ENCODE measurements around the gene TNN. TPM values are rescaled to one million over a fixed set of nuclear protein-coding genes. Genes with fewer than 3 reads are reported as not detected.

TNN gene
- total and polyA plus RNA-seq, 2 experiments from 2014 or later = not detected

GRCh38 chr1:175024773-175025172 lies 42.9 kb upstream of the TNN start:
- TF ChIP-seq EZH2 (IDR thresholded peaks at IDR 0.05; ENCODE audit: insufficient read depth, poor library complexity, severe bottlenecking) = no peak
- TF ChIP-seq EZH2phosphoT487 (IDR thresholded peaks at IDR 0.05; ENCODE audit: insufficient read depth, low read depth) = no peak
- Histone ChIP-seq H3K79me2 (ENCODE audit: insufficient read depth) (peaks cover 32% of the 10 kb centered on the region), H3K9ac (no peak overlapping the region), H4K20me1 (ENCODE audit: insufficient read depth) (no peaks in the 10 kb centered on the region), H3K27me3 (replicated peaks; ENCODE audit: insufficient read depth) (no peaks in the 10 kb centered on the region), H3K36me3 (ENCODE audit: low read depth) (no peaks in the 10 kb centered on the region), H3K27ac (no peak overlapping the region), H3F3A (ENCODE audit: insufficient read depth) (no peaks in the 10 kb centered on the region), H3K9me2 (ENCODE audit: insufficient read depth) (no peaks in the 10 kb centered on the region), H3K4me1 (ENCODE audit: insufficient read depth) (0 out of 2 replicates have a peak, but pooled peaks cover 5% of the 10 kb centered on the region), H3K4me3 (no peak overlapping the region), H3K9me3 (ENCODE audit: low read depth) (no peaks in the 10 kb centered on the region), H2AFZ (no peak overlapping the region; the same call in 1 of the 2 replicates), H3K4me2 (ENCODE audit: unreplicated experiment) (no peak overlapping the region)
- in situ Hi-C loops (cut with MboI) = no loop called here
- WGBS, 2 experiments (ENCODE audit: low coverage in 1 of 2, low lambda C conversion rate in 2 of 2, missing lambda C conversion rate in 2 of 2) = 70 to 79% methylated on average over 2 of the region's 2 CpGs
- no peak for DNase-seq

GRCh38 chr1:175033953-175034352 lies 33.7 kb upstream of the TNN start:
- H4K20me1 ChIP-seq (ENCODE audit: insufficient read depth) = no peaks in the 10 kb centered on the region
- H3K27me3 ChIP-seq (replicated peaks; ENCODE audit: insufficient read depth) = 0 out of 2 replicates have a peak, but pooled peaks cover 3% of the 10 kb centered on the region
- no peak for DNase-seq
- H3K36me3 ChIP-seq (ENCODE audit: low read depth) = no peaks in the 10 kb centered on the region
- H3K27ac ChIP-seq = no peak overlapping the region
- H3K79me2 ChIP-seq (ENCODE audit: insufficient read depth) = no peaks in the 10 kb centered on the region
- 71 to 77% methylated on average over 4 of the region's 4 CpGs for WGBS, 2 experiments (ENCODE audit: low coverage in 1 of 2, low lambda C conversion rate in 2 of 2, missing lambda C conversion rate in 2 of 2)
- no peak overlapping the region for H2AFZ ChIP-seq
- no peak overlapping the region for H3K4me2 ChIP-seq (ENCODE audit: unreplicated experiment)
- H3K9ac ChIP-seq = no peak overlapping the region
- in situ Hi-C loops (cut with MboI) = loop anchor here (10.0 kb wide), 1 partner anchor 281 kb away; no protein-coding TSS in a partner anchor
- H3K4me1 ChIP-seq (ENCODE audit: insufficient read depth) = no peaks in the 10 kb centered on the region
- TF ChIP-seq EZH2 (IDR thresholded peaks at IDR 0.05; ENCODE audit: insufficient read depth, poor library complexity, severe bottlenecking) (no peak), EZH2phosphoT487 (IDR thresholded peaks at IDR 0.05; ENCODE audit: insufficient read depth, low read depth) (no peak)
- no peaks in the 10 kb centered on the region for H3F3A ChIP-seq (ENCODE audit: insufficient read depth)
- no peak overlapping the region for H3K4me3 ChIP-seq
- H3K9me2 ChIP-seq (ENCODE audit: insufficient read depth) = no peaks in the 10 kb centered on the region
- no peaks in the 10 kb centered on the region for H3K9me3 ChIP-seq (ENCODE audit: low read depth)

GRCh38 chr1:175034775-175035174 lies 32.9 kb upstream of the TNN start:
- peaks cover 9% of the 10 kb centered on the region; the same call in 1 of the 2 replicates for H3K27me3 ChIP-seq (replicated peaks; ENCODE audit: insufficient read depth)
- in situ Hi-C loops (cut with MboI) = loop anchor here (10.0 kb wide), 1 partner anchor 280 kb away; no protein-coding TSS in a partner anchor
- DNase-seq = no peak
- H3F3A ChIP-seq (ENCODE audit: insufficient read depth) = no peaks in the 10 kb centered on the region
- H3K79me2 ChIP-seq (ENCODE audit: insufficient read depth) = no peaks in the 10 kb centered on the region
- no peaks in the 10 kb centered on the region for H3K4me1 ChIP-seq (ENCODE audit: insufficient read depth)
- no peak overlapping the region for H3K27ac ChIP-seq
- H3K9ac ChIP-seq = no peak overlapping the region
- H4K20me1 ChIP-seq (ENCODE audit: insufficient read depth) = no peaks in the 10 kb centered on the region
- H3K4me2 ChIP-seq (ENCODE audit: unreplicated experiment) = no peak overlapping the region
- H3K4me3 ChIP-seq = no peak overlapping the region
- TF ChIP-seq EZH2phosphoT487 (IDR thresholded peaks at IDR 0.05; ENCODE audit: insufficient read depth, low read depth) (no peak), EZH2 (IDR thresholded peaks at IDR 0.05; ENCODE audit: insufficient read depth, poor library complexity, severe bottlenecking) (no peak)
- 41 to 49% methylated on average over 2 of the region's 2 CpGs for WGBS, 2 experiments (ENCODE audit: low coverage in 1 of 2, low lambda C conversion rate in 2 of 2, missing lambda C conversion rate in 2 of 2)
- H3K9me2 ChIP-seq (ENCODE audit: insufficient read depth) = no peaks in the 10 kb centered on the region
- H2AFZ ChIP-seq = no peak overlapping the region
- H3K36me3 ChIP-seq (ENCODE audit: low read depth) = no peaks in the 10 kb centered on the region
- no peaks in the 10 kb centered on the region for H3K9me3 ChIP-seq (ENCODE audit: low read depth)

DNA sequence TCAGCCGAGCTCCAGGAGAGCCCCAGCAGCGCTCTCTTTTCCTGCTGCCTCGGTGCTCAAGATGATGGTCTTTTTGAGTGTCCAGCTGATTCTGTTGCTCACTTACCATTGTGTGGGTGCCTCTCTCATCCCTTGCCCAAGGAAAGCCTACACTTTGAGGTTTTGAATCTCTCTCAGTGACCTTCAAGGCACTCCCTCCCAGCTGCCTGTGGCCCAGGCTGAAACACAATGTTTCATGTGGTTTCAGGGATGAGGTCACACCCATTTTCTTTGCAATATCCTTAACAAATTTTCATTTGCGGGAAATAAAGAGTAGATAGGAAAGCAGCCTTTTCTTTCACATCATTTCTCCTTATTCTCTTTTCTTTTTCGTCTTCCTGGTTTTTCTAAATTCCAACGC lies 31.8 kb upstream of the TNN start:
- Histone ChIP-seq H3K79me2 (ENCODE audit: insufficient read depth) (no peaks in the 10 kb centered on the region), H3K9me3 (ENCODE audit: low read depth) (no peaks in the 10 kb centered on the region), H3K9ac (no peak overlapping the region), H3K4me2 (ENCODE audit: unreplicated experiment) (no peak overlapping the region), H3K27ac (no peak overlapping the region), H3K9me2 (ENCODE audit: insufficient read depth) (no peaks in the 10 kb centered on the region), H3K36me3 (ENCODE audit: low read depth) (no peaks in the 10 kb centered on the region), H4K20me1 (ENCODE audit: insufficient read depth) (no peaks in the 10 kb centered on the region), H3F3A (ENCODE audit: insufficient read depth) (no peaks in the 10 kb centered on the region), H3K4me1 (ENCODE audit: insufficient read depth) (no peaks in the 10 kb centered on the region), H2AFZ (no peak overlapping the region), H3K27me3 (replicated peaks; ENCODE audit: insufficient read depth) (peaks cover 9% of the 10 kb centered on the region), H3K4me3 (no peak overlapping the region)
- 51 to 52% methylated on average over 6 of the region's 6 CpGs for WGBS, 2 experiments (ENCODE audit: low coverage in 1 of 2, low lambda C conversion rate in 2 of 2, missing lambda C conversion rate in 2 of 2)
- no peak for TF ChIP-seq EZH2phosphoT487 (IDR thresholded peaks at IDR 0.05; ENCODE audit: insufficient read depth, low read depth)
- TF ChIP-seq EZH2 (IDR thresholded peaks at IDR 0.05; ENCODE audit: insufficient read depth, poor library complexity, severe bottlenecking) = no peak
- no peak for DNase-seq
- in situ Hi-C loops (cut with MboI) = loop anchor here (10.0 kb wide), 1 partner anchor 279 kb away; no protein-coding TSS in a partner anchor
